Esophagus (tissue), 2 donors: ENCODE results near the gene FHOD3. TPM values are rescaled to one million over a fixed set of nuclear protein-coding genes. Genes with fewer than 3 reads are reported as not detected.

Experiments
- H3K27ac ChIP-seq, 2 donors: one replicate each; pipeline ENCODE4 v1.5.1; 2013; ENCODE audit warnings: low read depth in 2 of 2, mild to moderate bottlenecking in 2 of 2, inconsistent platforms in 1 of 2, low read length in 1 of 2, moderate library complexity in 1 of 2
- H3K27me3 ChIP-seq, 2 donors: one replicate each; pipeline ENCODE4 v1.6.1; 2013; ENCODE audit warnings: low read length in 2 of 2, control low read depth in 1 of 2, mild to moderate bottlenecking in 1 of 2; ENCODE audit not compliant: insufficient read depth in 2 of 2, control insufficient read depth in 1 of 2
- H3K36me3 ChIP-seq, 2 donors: one replicate each; pipeline ENCODE4 v1.6.1; 2013; ENCODE audit warnings: low read length in 1 of 2; ENCODE audit not compliant: control insufficient read depth in 2 of 2, insufficient read depth in 2 of 2
- H3K4me1 ChIP-seq, 2 donors: one replicate each; pipeline ENCODE4 v1.6.1; 2013; ENCODE audit warnings: low read length in 1 of 2; ENCODE audit not compliant: control insufficient read depth in 2 of 2, insufficient read depth in 2 of 2
- H3K4me3 ChIP-seq, 2 donors: one replicate each; pipeline ENCODE4 v1.5.1; 2013; ENCODE audit warnings: low read length in 2 of 2, mild to moderate bottlenecking in 2 of 2, low read depth in 1 of 2, moderate library complexity in 1 of 2
- H3K9me3 ChIP-seq, 2 donors: one replicate each; pipeline ENCODE4 v1.6.1; 2013; ENCODE audit warnings: mild to moderate bottlenecking in 2 of 2, low read depth in 1 of 2, low read length in 1 of 2, moderate library complexity in 1 of 2; ENCODE audit not compliant: control insufficient read depth in 2 of 2, insufficient read depth in 1 of 2
- WGBS, 2 donors: extraction: QIAGEN DNeasy Blood & Tissue Kit; methylation state at CpG; one replicate each; pipeline ENCODE4 v1.1.7; 2013; 5-methylcytosine and 5-hydroxymethylcytosine counted together
- polyA plus RNA-seq, 2 donors: library from polyadenylated mRNA; stranded (reverse); fragments of 200-250 nt; gene quantifications; one replicate each; pipeline ENCODE4 v1.2.3, GENCODE V29; 2013
- donor health status: healthy with polysubstance abuse.
- donor health status: Bipolar disorder and iron deficiency.

FHOD3 gene
- polyA plus RNA-seq, 2 donors, result 3.7 to 11.1 TPM

DNA sequence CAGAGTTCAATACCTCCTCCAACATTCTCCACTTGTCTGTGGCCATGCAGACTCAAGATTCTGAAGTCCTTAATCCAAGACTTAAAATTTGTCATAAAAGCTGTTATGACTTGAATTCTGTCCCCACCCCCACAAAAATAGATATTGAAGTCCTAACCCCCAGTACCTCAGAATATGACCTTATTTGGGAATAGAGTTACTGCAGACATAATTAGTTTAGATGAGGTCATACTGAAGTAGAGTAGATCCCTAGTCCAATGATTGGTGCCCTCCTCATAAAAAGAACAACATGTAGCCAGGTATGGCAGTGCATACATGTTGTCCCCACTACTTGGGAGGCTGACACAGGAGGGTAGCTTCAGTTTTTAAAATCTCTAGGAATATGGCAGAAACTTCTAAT is 522.1 kb downstream of the FHOD3 start:
- Histone ChIP-seq H3K36me3 (peaks cover 0 to 9% of the 10 kb centered on the region in 2 donors), H3K4me3 (no peak overlapping the region), H3K27me3 (no peaks in the 10 kb centered on the region), H3K9me3 (no peaks in the 10 kb centered on the region), H3K4me1 (peaks cover 0 to 2% of the 10 kb centered on the region in 2 donors), H3K27ac (no peak overlapping the region)

- H3K9me3 ChIP-seq, result no peaks in the 10 kb centered on the region
- H3K4me1 ChIP-seq, result no peaks in the 10 kb centered on the region
- H3K27me3 ChIP-seq, result no peaks in the 10 kb centered on the region
- H3K27ac ChIP-seq, result no peak overlapping the region
- H3K4me3 ChIP-seq, result no peak overlapping the region
- peaks cover 0 to 9% of the 10 kb centered on the region in 2 donors for H3K36me3 ChIP-seq
- 96 to 98% methylated on average over 4 of the region's 4 CpGs for WGBS, 2 donors
These were observed 524.2 kb downstream of the FHOD3 start for GRCh38 chr18:36821681-36822080.

- Histone ChIP-seq H3K36me3 (no peaks in the 10 kb centered on the region), H3K27ac (no peak overlapping the region), H3K27me3 (no peaks in the 10 kb centered on the region), H3K4me3 (no peak overlapping the region), H3K9me3 (no peaks in the 10 kb centered on the region), H3K4me1 (no peaks in the 10 kb centered on the region)
These were observed 528.0 kb downstream of the FHOD3 start for GRCh38 chr18:36825526-36825925.

DNA sequence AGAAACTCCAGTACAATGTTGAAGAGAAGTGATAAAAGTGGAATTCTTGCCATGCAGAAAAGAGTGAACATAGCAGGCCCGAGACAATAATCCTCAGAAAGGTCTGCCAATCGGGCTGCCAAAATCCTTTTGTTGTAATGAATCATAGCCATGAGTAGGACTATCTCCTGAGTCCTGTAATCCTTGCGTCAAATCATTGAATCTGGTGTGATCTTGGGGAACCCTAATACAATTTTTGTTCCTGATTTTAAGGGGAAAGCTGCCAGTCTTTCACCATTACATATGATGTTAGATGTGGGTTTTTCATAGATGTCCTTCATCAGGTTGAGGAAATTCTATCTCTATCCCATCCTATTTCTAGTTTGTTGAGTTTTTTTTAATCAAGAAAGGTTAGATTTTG is 529.0 kb downstream of the FHOD3 start:
- Histone ChIP-seq H3K27me3 (no peaks in the 10 kb centered on the region), H3K4me3 (no peak overlapping the region), H3K4me1 (no peaks in the 10 kb centered on the region), H3K36me3 (no peaks in the 10 kb centered on the region), H3K9me3 (no peaks in the 10 kb centered on the region), H3K27ac (no peak overlapping the region)
- WGBS, 2 donors, result 58 to 73% methylated on average over 3 of the region's 3 CpGs

DNA sequence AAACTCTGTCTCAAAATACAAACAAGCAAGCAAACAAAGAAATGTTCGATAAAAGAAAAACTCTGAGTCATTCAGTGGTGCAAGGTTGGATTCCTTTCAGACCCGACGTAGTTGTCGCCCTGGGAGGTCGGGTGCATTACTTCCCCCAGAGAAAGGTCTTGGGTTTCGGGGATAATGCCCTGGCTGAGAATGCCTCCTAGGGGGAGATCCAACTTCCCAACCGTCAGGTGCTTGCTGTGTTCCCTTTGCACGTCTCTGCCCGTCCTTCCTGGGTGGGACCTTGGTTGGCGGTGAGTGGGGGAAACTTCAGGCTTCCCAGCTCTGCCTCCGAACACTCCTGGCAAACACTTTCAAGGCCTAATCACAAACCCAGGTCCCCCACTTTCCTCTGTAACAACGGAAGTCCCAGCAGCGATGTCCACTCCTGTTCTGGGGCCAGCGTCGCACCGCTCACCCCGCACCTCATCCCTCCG is 530.7 kb downstream of the FHOD3 start:
- H3K27ac ChIP-seq, result peak overlapping the region; percentile 90 to 92
- no peaks in the 10 kb centered on the region for H3K9me3 ChIP-seq
- WGBS, 2 donors, result 1% methylated on average over 18 of the region's 18 CpGs
- H3K4me1 ChIP-seq, result no peaks in the 10 kb centered on the region
- H3K4me3 ChIP-seq, result peak overlapping the region; percentile 62 to 95
- no peaks in the 10 kb centered on the region for H3K27me3 ChIP-seq
- no peaks in the 10 kb centered on the region for H3K36me3 ChIP-seq

DNA sequence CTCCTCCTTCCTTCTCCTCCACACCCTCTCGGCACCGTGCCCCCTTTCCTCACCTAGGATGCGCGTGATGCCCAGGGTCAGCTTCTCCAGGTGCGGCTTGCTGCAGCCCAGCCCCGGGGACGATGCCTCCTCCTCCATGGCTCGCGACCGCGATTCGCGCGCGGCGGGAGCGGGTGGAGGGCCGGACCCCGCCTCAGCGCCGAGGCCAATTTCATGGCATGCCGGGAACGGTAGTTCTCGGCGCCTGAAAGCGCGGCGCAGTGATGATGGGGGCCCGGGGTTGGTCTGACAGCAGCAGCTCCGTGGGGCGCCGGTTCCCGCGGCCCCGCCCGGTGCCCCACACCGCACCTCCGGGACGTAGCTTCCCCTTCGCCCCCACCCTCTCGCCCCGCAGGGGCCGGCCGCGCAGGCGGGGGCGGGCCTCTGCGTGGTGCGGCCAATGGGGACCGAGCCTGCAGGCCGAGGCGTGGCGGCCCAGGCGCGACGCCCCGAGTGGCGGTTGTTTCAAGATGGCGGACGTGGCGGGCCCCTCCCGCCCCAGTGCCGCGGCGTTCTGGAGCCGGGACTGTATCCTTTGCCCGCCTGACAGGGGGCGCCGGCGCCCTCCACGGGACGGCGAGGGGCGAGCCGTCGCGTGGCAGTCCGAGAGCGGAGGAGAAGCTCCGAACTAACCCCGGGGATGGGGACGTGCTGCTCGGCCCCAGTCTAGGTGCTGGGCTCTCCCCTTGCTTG is 531.3 kb downstream of the FHOD3 start, which contains the start of the genes KIAA1328 and TPGS2:
Gene KIAA1328 (plus strand): TSS at position 498 of the 732 bp plus-strand sequence. CDS start 12 bp downstream, at position 510.
Gene TPGS2 (minus strand): TSS at position 373 of the 732 bp plus-strand sequence. CDS start 235 bp downstream, at position 138.
- H3K27ac ChIP-seq, result peak within 1 kb of the TSS; percentile 90 to 92
- WGBS, 2 donors, result 0% methylated on average over 70 to 83 of the region's 83 CpGs
- no peaks in the 10 kb centered on the region for H3K36me3 ChIP-seq
- peak within 1 kb of the TSS; percentile 62 to 95 for H3K4me3 ChIP-seq
- no peaks in the 10 kb centered on the region for H3K27me3 ChIP-seq
- no peaks in the 10 kb centered on the region for H3K4me1 ChIP-seq
- H3K9me3 ChIP-seq, result no peaks in the 10 kb centered on the region

Other genes starting within 250 kb of the FHOD3 start
- gene RPRD1A, start 230.2 kb upstream of the FHOD3 start, polyA plus RNA-seq, result 10 to 100 TPM; 14.8 to 15.0 TPM
- gene SLC39A6, start 168.4 kb upstream of the FHOD3 start, polyA plus RNA-seq, result 10 to 100 TPM in 1 of 2 donors, 1 to 10 TPM in 1; 2.8 to 11.9 TPM
- 10 to 100 TPM; 22.7 to 40.3 TPM for gene ELP2, start 167.8 kb upstream of the FHOD3 start, polyA plus RNA-seq
- gene MOCOS, start 110.2 kb upstream of the FHOD3 start, polyA plus RNA-seq, result 1 to 10 TPM; 1.2 to 4.2 TPM